DMS114 treated with DMSO at 0.1 percent for 48 hours (cell line): ENCODE measurements around the gene SLC16A2.
"Not testable (repeated sequence)": the region's sequence is repeated elsewhere in the genome, so short reads cannot be mapped to it uniquely, and the experiment has no call there.

ENCODE experiments used
- DNase-seq: peaks from one replicate; lab custom pipeline; 2025; ENCODE audit not compliant: unreplicated experiment; lab: John Stamatoyannopoulos, UW

SLC16A2 gene

GRCh38 chrX:74445099-74445498, 23.8 kb downstream of the SLC16A2 start:
- no peak for DNase-seq

- DNase-seq = no peak
These were observed 25.6 kb downstream of the SLC16A2 start for GRCh38 chrX:74446876-74447275.

- DNase-seq = no peak
These were observed 27.4 kb downstream of the SLC16A2 start for GRCh38 chrX:74448669-74449068.

- DNase-seq = no peak
These were observed 28.1 kb downstream of the SLC16A2 start for GRCh38 chrX:74449322-74449936.

GRCh38 chrX:74449937-74450330, 28.6 kb downstream of the SLC16A2 start:
- DNase-seq = no peak

GRCh38 chrX:74450803-74451449, 29.6 kb downstream of the SLC16A2 start:
- no peak for DNase-seq

- DNase-seq = no peak
These were observed 30.3 kb downstream of the SLC16A2 start for GRCh38 chrX:74451450-74452198.

GRCh38 chrX:74452199-74452481, 30.8 kb downstream of the SLC16A2 start:
- no peak for DNase-seq

GRCh38 chrX:74453178-74453577, 31.9 kb downstream of the SLC16A2 start:
- no peak for DNase-seq

GRCh38 chrX:74454233-74454632, 32.9 kb downstream of the SLC16A2 start:
- not testable (repeated sequence) for DNase-seq

- no peak for DNase-seq
These were observed 37.4 kb downstream of the SLC16A2 start for GRCh38 chrX:74458736-74459135.

- DNase-seq = no peak
These were observed 40.1 kb downstream of the SLC16A2 start for GRCh38 chrX:74461384-74461783.

- DNase-seq = no peak
These were observed 43.4 kb downstream of the SLC16A2 start for GRCh38 chrX:74464722-74465121.

- DNase-seq = no peak
These were observed 44.1 kb downstream of the SLC16A2 start for GRCh38 chrX:74465424-74465823.

- no peak for DNase-seq
These were observed 46.4 kb downstream of the SLC16A2 start for GRCh38 chrX:74467656-74468055.

GRCh38 chrX:74473116-74473515, 51.8 kb downstream of the SLC16A2 start:
- DNase-seq = not testable (repeated sequence)

- DNase-seq = no peak
These were observed 69.0 kb downstream of the SLC16A2 start for GRCh38 chrX:74490247-74490646.

- no peak for DNase-seq
These were observed 71.5 kb downstream of the SLC16A2 start for GRCh38 chrX:74492720-74493201.

- DNase-seq = no peak
These were observed 72.5 kb downstream of the SLC16A2 start for GRCh38 chrX:74493806-74494205.

GRCh38 chrX:74498924-74499323, 77.6 kb downstream of the SLC16A2 start:
- DNase-seq = no peak

GRCh38 chrX:74500067-74500466, 78.8 kb downstream of the SLC16A2 start:
- no peak for DNase-seq

GRCh38 chrX:74500555-74500954, 79.3 kb downstream of the SLC16A2 start:
- no peak for DNase-seq
